Measurements from ENCODE around the gene FGF19.

The FGF19 gene

DNA sequence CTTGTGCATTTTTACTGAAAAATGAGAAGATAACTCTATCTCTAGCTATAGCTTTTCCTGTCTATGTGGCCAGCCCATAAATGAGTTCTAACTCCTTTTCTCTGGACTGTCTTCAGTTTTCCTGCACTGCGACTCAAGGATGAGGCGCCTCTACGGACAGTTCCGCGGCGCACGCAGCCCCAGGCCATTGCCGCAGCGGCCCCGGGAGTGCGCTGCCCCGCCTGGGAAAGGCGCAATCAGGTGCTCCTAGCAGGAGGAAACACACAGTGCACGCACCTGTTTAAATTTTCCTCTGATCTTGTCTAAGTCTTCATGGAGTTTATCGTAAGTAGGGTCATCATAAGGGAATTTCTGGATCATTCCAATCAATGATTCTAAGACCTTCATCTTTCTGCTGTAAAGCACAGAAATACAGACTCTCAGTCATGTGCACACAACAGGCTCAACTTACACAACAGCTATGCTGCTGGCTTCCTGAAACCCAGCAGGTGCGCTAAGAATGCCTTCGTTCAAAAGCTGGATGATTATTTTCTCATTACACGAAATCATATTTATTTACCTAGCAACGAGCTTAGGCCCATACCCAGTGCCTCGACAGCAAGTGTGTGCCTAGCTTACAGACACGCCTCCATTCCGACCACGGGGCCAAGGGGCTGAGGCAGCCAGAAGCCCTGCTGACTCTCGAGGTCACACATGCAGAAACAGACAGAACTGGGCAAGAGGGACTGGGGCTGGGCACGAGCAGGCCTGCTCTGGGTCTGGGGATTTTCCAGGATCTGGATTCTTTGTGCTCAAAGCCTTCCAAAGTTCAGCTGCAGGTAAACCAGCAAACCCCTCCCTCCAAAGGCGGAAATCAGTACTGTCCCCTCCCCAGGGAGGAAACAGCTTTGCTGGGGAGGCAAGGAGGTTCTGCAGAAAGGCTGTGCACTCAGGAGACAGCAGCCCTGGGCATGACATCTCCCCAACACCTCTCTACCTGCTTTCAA, 35.9 kb downstream of the FGF19 start:
- no peak for DNase-seq (ENCODE audit: low read depth)

DNA sequence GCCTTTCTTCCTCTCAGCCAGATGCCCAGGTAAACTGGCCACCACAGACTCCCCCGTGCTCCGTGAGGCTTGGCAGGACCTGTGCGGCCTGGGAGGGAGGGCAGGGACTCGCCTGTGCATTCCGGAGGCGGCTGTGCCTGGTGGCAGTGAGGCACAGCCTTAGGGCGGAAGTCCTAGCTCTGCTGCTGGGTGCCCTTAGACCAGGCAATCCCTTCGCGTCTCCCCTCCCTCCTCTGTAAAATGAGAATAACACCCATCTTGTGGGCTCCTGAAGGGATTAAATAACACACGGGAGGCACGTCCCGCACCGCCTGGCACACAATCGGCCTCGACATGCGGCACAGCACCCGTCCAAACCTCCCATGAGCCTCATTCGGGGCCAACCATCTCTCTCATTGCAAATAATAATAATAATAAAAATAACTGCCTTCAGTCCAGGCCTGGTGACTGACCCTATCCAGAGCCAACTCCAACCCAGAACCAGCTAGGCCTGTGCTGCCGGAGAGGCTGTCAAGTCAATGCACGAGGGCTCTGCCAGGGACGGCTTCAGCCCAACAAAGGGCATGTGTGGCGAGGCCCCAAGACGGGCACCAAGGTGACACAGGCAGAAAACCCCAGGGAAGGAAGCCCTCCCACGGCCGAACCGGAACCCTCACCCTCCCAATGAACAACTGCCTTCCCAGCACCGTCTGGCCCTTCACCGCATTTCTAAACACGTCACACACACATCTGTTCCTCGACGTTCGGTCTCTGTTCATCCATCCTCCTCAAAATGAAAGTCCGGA, 36.9 kb downstream of the FGF19 start:
- no peak for DNase-seq (ENCODE audit: low read depth)

- no peak for DNase-seq (ENCODE audit: low read depth)
Observed at GRCh38 chr11:69666261-69666660, 37.6 kb downstream of the FGF19 start.

DNA sequence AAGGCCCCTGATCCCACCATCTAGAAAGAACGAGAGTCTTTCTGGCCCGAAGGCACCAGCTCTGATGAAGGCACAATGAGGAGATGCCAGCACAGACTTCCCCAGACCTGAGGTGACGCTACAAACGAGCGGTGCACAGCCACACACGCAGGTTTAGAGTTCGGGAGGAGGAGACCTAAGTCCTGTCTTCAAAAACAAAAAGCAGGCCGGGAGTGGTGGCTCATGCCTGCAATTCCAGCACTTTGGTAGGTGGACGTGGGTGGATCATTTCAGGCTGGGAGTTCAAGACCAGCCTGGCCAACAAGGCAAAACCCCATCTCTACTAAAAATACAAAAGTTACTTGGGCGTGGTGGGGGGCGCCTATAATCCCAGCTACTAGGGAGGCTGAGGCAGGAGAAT, 38.2 kb downstream of the FGF19 start:
- DNase-seq (ENCODE audit: low read depth), result no peak

GRCh38 chr11:69664901-69665300, 38.9 kb downstream of the FGF19 start:
- DNase-seq (ENCODE audit: low read depth), result no peak

DNA sequence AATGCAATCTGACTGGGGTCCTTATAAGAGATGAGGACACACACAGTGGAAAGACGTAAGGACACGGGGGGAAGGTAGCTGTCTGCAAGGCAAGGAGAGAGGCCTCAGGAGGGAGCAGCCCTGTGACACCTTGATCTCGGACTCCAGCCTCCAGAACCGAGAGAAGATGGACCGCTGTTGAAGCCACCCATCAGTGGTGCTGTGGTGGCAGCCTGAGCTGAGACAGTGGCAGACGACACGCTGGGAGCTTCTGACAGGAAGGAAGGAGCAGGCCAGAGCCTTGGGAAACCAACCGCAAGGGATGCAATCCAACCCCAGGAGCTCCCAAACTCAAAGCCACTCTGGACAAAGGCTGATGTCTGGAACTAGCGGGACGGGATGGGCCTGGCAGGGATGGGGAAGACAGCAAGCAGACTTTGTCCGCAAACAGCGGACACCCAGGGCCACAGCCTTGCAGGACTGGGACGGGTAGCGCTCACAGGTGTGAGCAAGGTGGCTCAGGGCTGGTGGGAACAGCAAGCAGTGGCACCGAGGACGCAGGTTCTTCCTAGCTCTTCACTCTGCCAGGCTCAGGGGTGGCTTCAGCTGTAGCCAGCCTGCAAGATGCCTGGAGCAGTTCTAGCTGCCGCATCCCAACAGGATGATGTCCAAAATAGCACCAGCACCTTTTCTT, 39.6 kb downstream of the FGF19 start:
- DNase-seq (ENCODE audit: low read depth), result no peak

GRCh38 chr11:69663326-69663725, 40.5 kb downstream of the FGF19 start:
- no peak for DNase-seq (ENCODE audit: low read depth)

- no peak for DNase-seq (ENCODE audit: low read depth)
Observed at GRCh38 chr11:69662806-69663205, 41.0 kb downstream of the FGF19 start.

GRCh38 chr11:69662021-69662698, 41.7 kb downstream of the FGF19 start:
- no peak for DNase-seq (ENCODE audit: low read depth)

- no peak for DNase-seq (ENCODE audit: low read depth)
Observed at GRCh38 chr11:69661413-69661715, 42.5 kb downstream of the FGF19 start.

GRCh38 chr11:69660001-69660500, 43.8 kb downstream of the FGF19 start:
- DNase-seq (ENCODE audit: low read depth), result no peak

GRCh38 chr11:69659591-69659990, 44.2 kb downstream of the FGF19 start:
- no peak for DNase-seq (ENCODE audit: low read depth)

DNA sequence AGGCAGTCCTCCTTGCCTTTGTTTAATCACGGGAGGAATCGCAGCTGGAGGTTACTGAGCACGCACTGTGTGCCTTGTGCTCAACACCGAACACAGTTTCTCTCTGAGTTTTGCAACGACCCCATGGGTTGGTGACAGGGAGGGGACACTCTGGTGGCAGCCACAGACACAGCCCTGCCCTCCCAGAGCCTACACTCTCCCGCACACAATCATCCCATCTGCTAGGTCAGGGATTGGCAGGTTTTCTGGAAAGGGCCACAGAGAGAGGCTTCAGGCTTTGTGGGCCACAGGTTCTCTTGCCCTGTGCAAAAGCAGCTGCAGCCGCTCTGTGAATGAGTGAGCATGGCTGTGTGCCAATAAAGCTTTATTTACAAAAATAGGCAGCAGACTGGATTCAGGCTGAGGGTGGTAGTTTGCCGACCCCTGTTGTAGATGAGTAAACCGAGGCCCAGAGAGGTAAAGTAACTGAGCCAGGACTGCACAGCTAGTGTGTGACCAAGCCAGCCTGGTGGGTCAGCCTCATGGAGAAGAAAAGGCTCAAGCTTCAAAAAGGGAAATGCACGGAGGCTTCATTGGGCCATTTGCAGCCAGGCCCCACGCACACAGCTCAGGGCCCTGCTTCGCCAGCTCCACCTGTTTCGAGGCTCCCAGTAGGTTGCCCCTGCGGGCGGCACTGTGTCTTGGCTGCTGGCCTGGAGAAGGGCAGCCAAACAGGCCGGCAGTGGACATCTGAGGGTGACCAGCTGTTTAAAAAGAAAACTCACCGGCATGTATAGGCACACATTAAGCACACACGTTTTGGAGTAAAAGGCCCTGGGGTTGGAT, 45.0 kb downstream of the FGF19 start:
- no peak for DNase-seq (ENCODE audit: low read depth)

GRCh38 chr11:69657911-69658625, 45.8 kb downstream of the FGF19 start:
- DNase-seq (ENCODE audit: low read depth), result no peak

- no peak for DNase-seq (ENCODE audit: low read depth)
Observed at GRCh38 chr11:69657456-69657910, 46.3 kb downstream of the FGF19 start.

DNA sequence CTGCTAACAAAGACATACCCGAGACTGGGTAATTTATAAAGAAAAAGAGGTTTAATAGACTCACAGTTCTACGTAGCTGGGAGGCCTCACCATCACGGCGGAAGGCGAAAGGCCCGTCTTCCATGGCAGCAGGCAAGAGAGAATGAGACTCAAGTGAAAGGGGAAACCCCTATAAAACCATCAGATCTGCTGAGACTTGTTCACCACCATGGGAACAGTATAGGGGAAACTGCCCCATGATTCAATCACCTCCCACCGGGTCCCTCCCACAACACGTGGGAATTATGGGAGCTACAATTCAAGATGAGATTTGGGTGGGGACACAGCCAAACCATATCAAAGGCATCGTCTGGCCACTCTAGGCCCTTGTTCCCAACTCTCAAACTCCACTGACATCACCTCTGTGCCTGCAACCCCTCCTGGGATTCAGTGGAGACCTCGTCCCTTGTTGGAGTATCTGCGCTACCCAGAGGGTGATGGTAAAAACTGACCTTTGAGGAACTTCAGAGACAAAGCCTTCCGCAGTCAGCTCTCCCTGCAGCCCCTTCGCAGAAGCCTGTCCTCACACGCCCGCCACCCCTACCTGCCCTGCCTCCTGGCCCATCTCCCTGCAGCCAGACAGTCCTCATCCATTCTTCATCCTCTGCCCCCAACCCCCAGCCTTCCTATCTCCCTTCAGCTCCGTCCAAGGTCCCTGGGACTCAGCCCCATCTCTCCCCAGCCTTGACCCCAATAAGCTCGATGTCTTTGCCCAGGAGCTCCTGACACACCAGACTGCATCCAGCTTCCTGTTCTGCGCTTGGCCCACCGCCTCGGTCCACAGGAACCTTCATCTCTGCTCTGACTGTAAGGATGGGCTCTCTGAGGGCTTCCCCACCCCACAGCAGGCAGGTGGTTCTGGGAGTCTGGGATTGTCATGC, 47.0 kb downstream of the FGF19 start:
- no peak for DNase-seq (ENCODE audit: low read depth)

- DNase-seq (ENCODE audit: low read depth), result no peak
Observed at GRCh38 chr11:69655479-69656428, 48.1 kb downstream of the FGF19 start.
